Neural cell (in vitro differentiated cells): ENCODE data around the gene POLR2H. TPM values are rescaled to one million over a fixed set of nuclear protein-coding genes. Genes with fewer than 3 reads are reported as not detected.

Experiments
- H2AFZ ChIP-seq: fragments of 200-600, 300-800 bp; sonication (generic), shearing (Covaris generic); 2 replicates; pipeline ENCODE4 v1.6.0; 2014; ENCODE audit warnings: low read depth, mild to moderate bottlenecking, antibody characterized with exemption, low read length, moderate library complexity
- H3F3A ChIP-seq: fragments of 200-600 bp; shearing (Covaris generic); 2 replicates; pipeline ENCODE4 v1.6.1; 2016; ENCODE audit warnings: mild to moderate bottlenecking, moderate library complexity, mixed read lengths, antibody characterized with exemption, low read length; ENCODE audit not compliant: insufficient read depth, poor library complexity, severe bottlenecking
- H3K27ac ChIP-seq: fragments of 200-600, 300-800 bp; sonication (generic), shearing (Covaris generic); 2 replicates; pipeline ENCODE4 v1.5.1; 2014; ENCODE audit warnings: mild to moderate bottlenecking, low read length, moderate library complexity
- H3K27me3 ChIP-seq: fragments of 300-800, 200-600 bp; sonication (generic), shearing (Covaris generic); 2 replicates; pipeline ENCODE4 v1.6.0; 2014; ENCODE audit warnings: mild to moderate bottlenecking, low read depth, low read length, moderate library complexity; ENCODE audit not compliant: insufficient read depth
- H3K36me3 ChIP-seq: fragments of 300-800, 200-600 bp; sonication (generic), shearing (Covaris generic); 2 replicates; pipeline ENCODE4 v1.5.1; 2014; ENCODE audit warnings: mild to moderate bottlenecking, antibody characterized with exemption, low read length, moderate library complexity; ENCODE audit not compliant: insufficient read depth
- H3K4me2 ChIP-seq: fragments of 300-800, 200-600 bp; sonication (generic), shearing (Covaris generic); 2 replicates; pipeline ENCODE4 v1.6.0; 2014; ENCODE audit warnings: mild to moderate bottlenecking, low read length
- H3K4me3 ChIP-seq: fragments of 300-800, 200-600 bp; sonication (generic), shearing (Covaris generic); 2 replicates; pipeline ENCODE4 v1.5.1; 2014; ENCODE audit warnings: mild to moderate bottlenecking, low read length, moderate library complexity
- H3K79me2 ChIP-seq: fragments of 200-600 bp; shearing (Covaris generic); replicated peaks from 2 replicates; pipeline ENCODE4 v1.6.0; 2014; ENCODE audit warnings: mild to moderate bottlenecking, low read length, moderate library complexity; ENCODE audit not compliant: insufficient read depth
- H3K9ac ChIP-seq: fragments of 300-800, 200-600 bp; sonication (generic), shearing (Covaris generic); 2 replicates; pipeline ENCODE4 v1.6.1; 2016; ENCODE audit warnings: mild to moderate bottlenecking, low read length, mixed read lengths
- H3K9me2 ChIP-seq: fragments of 200-600 bp; shearing (Covaris generic); 2 replicates; pipeline ENCODE4 v1.6.1; 2016; ENCODE audit warnings: mild to moderate bottlenecking, low read length, mixed read lengths; ENCODE audit not compliant: insufficient read depth
- H3K9me3 ChIP-seq: fragments of 200-600, 300-800 bp; sonication (generic), shearing (Covaris generic); 2 replicates; pipeline ENCODE4 v1.6.1; 2016; ENCODE audit warnings: mild to moderate bottlenecking, mixed run types, low read length, moderate library complexity, mixed read lengths
- H4K20me1 ChIP-seq: fragments of 200-600 bp; shearing (Covaris generic); 2 replicates; pipeline ENCODE4 v1.6.1; 2016; ENCODE audit warnings: mild to moderate bottlenecking, mixed run types; ENCODE audit not compliant: insufficient read depth
- EP300 ChIP-seq: fragments of 450-650 bp; conservative IDR thresholded peaks from 2 replicates; pipeline ENCODE4 v1.6.1; 2014; ENCODE audit warnings: antibody characterized with exemption, mild to moderate bottlenecking, moderate library complexity; ENCODE audit not compliant: poor library complexity, severe bottlenecking
- EZH2 ChIP-seq: fragments of 200-600, 300-800 bp; shearing (Covaris generic), sonication (generic); IDR thresholded peaks from 2 replicates; pipeline ENCODE4 v1.6.1; 2014; ENCODE audit warnings: antibody characterized with exemption, low read length, borderline replicate concordance, mild to moderate bottlenecking; ENCODE audit not compliant: insufficient read depth, poor library complexity, severe bottlenecking
- MXI1 ChIP-seq: fragments of 450-650 bp; conservative IDR thresholded peaks from 2 replicates; pipeline ENCODE4 v1.6.1; 2014; ENCODE audit warnings: antibody characterized with exemption, mild to moderate bottlenecking; ENCODE audit not compliant: poor library complexity, severe bottlenecking
- POLR2AphosphoS5 ChIP-seq: IDR thresholded peaks from 2 replicates; pipeline ENCODE4 v1.6.1; 2012
- RAD21 ChIP-seq: fragments of 450-650 bp; conservative IDR thresholded peaks from 2 replicates; pipeline ENCODE4 v1.6.1; 2014; ENCODE audit warnings: antibody characterized with exemption, mild to moderate bottlenecking, moderate library complexity
- REST ChIP-seq: IDR thresholded peaks from 2 replicates; pipeline ENCODE4 v1.6.1; 2012; ENCODE audit warnings: borderline replicate concordance
- SMC3 ChIP-seq: fragments of 450-650 bp; conservative IDR thresholded peaks from 2 replicates; pipeline ENCODE4 v1.6.1; 2014; ENCODE audit warnings: antibody characterized with exemption, mild to moderate bottlenecking, moderate library complexity; ENCODE audit not compliant: poor library complexity
- TAF1 ChIP-seq: IDR thresholded peaks from 2 replicates; pipeline ENCODE4 v1.6.1; 2012; ENCODE audit warnings: low read depth
- polyA plus RNA-seq: library from polyadenylated mRNA; depleted of rRNA; stranded (reverse); fragments of >200 nt; gene quantifications from 2 replicates; pipeline ENCODE4 v1.2.3, GENCODE V29; 2014
- TF ChIP-seq, protein P1 (sequence below): fragments of 450-650 bp; IDR thresholded peaks from 2 replicates; pipeline ENCODE4 v1.5.1; 2014; ENCODE audit warnings: antibody characterized with exemption, mild to moderate bottlenecking, moderate library complexity; ENCODE audit not compliant: poor library complexity, severe bottlenecking

Gene POLR2H
- polyA plus RNA-seq, 1 donor from 2014 or later: 185 TPM

GRCh38 chr3:184389384-184389783 lies 27.9 kb downstream of the POLR2H start:
- H3K9me3 ChIP-seq: no peaks in the 10 kb centered on the region
- no peaks in the 10 kb centered on the region for H4K20me1 ChIP-seq
- H3K36me3 ChIP-seq: no peaks in the 10 kb centered on the region
- TF ChIP-seq EP300 (no peak), TAF1 (no peak), MXI1 (no peak), POLR2AphosphoS5 (no peak), RAD21 (no peak), SMC3 (no peak), REST (no peak)
- TF ChIP-seq, protein P1, sequence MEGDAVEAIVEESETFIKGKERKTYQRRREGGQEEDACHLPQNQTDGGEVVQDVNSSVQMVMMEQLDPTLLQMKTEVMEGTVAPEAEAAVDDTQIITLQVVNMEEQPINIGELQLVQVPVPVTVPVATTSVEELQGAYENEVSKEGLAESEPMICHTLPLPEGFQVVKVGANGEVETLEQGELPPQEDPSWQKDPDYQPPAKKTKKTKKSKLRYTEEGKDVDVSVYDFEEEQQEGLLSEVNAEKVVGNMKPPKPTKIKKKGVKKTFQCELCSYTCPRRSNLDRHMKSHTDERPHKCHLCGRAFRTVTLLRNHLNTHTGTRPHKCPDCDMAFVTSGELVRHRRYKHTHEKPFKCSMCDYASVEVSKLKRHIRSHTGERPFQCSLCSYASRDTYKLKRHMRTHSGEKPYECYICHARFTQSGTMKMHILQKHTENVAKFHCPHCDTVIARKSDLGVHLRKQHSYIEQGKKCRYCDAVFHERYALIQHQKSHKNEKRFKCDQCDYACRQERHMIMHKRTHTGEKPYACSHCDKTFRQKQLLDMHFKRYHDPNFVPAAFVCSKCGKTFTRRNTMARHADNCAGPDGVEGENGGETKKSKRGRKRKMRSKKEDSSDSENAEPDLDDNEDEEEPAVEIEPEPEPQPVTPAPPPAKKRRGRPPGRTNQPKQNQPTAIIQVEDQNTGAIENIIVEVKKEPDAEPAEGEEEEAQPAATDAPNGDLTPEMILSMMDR: no peak
- no peaks in the 10 kb centered on the region for H3K27me3 ChIP-seq
- H3K9ac ChIP-seq: no peak overlapping the region
- no peaks in the 10 kb centered on the region for H3K79me2 ChIP-seq
- no peaks in the 10 kb centered on the region for H3F3A ChIP-seq
- H3K9me2 ChIP-seq: no peaks in the 10 kb centered on the region
- no peak overlapping the region for H3K4me3 ChIP-seq
- H3K27ac ChIP-seq: no peak overlapping the region
- no peak overlapping the region for H3K4me2 ChIP-seq
- H2AFZ ChIP-seq: no peak overlapping the region

DNA sequence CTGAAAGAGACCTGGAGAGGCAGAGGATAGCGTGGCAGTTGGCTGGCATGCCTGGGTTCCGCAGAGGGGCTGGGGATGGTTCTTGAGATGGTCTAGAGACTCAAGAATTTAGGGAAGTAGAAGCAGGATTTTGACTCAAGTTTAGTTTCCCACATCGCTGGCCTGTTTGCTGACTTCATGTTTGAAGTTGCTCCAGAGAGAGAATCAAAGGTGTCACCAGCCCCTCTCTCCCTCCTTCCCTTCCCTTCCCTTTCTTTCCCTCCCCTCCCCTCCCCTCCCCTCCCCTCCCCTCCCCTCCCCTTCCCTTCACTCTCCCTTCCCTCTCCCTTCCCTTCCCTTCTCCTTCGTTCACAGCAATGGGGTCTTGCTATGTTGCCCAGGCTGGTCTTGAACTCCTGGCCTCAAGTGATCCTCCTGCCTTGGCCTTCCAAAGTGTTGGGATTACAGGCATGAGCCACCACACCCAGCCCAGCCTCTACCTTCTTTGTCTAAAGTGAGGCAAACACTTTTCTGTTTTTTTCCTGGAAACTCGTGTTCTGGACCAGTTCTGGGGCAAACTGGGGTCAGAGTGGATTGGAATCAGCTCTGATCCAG lies 28.5 kb downstream of the POLR2H start:
- H3K36me3 ChIP-seq: no peaks in the 10 kb centered on the region
- TF ChIP-seq REST (no peak), EP300 (no peak), SMC3 (no peak), EZH2 (no peak), TAF1 (no peak), POLR2AphosphoS5 (no peak), MXI1 (no peak), RAD21 (no peak)
- TF ChIP-seq, protein P1: no peak
- no peaks in the 10 kb centered on the region for H3F3A ChIP-seq
- no peak overlapping the region for H3K27ac ChIP-seq
- H3K9ac ChIP-seq: no peak overlapping the region
- no peaks in the 10 kb centered on the region for H3K9me3 ChIP-seq
- H3K4me3 ChIP-seq: no peak overlapping the region
- H3K4me2 ChIP-seq: no peak overlapping the region
- no peaks in the 10 kb centered on the region for H3K79me2 ChIP-seq
- no peaks in the 10 kb centered on the region for H3K9me2 ChIP-seq
- no peaks in the 10 kb centered on the region for H3K27me3 ChIP-seq
- H4K20me1 ChIP-seq: no peaks in the 10 kb centered on the region
- no peak overlapping the region for H2AFZ ChIP-seq
